ENCODE data around the gene TMA7.

Gene TMA7

GRCh38 chr3:48423241-48423882 is 16.7 kb upstream of the TMA7 start:
- DNase-seq (ENCODE audit: low spot score): no peak

- DNase-seq (ENCODE audit: low spot score): no peak
Measured at GRCh38 chr3:48423883-48424695, 16.0 kb upstream of the TMA7 start.

GRCh38 chr3:48425281-48425812 is 14.7 kb upstream of the TMA7 start:
- DNase-seq (ENCODE audit: low spot score): no peak

- DNase-seq (ENCODE audit: low spot score): no peak
Measured at GRCh38 chr3:48426401-48426909, 13.6 kb upstream of the TMA7 start.

GRCh38 chr3:48426944-48427629 is 13.0 kb upstream of the TMA7 start:
- DNase-seq (ENCODE audit: low spot score): no peak

GRCh38 chr3:48427630-48427962 is 12.5 kb upstream of the TMA7 start:
- DNase-seq (ENCODE audit: low spot score): no peak

- DNase-seq (ENCODE audit: low spot score): no peak
Measured at GRCh38 chr3:48428088-48428571, 11.9 kb upstream of the TMA7 start.

- no peak for DNase-seq (ENCODE audit: low spot score)
Measured at GRCh38 chr3:48428572-48429316, 11.3 kb upstream of the TMA7 start.

- DNase-seq (ENCODE audit: low spot score): no peak
Measured at GRCh38 chr3:48429317-48429959, 10.6 kb upstream of the TMA7 start.

- no peak for DNase-seq (ENCODE audit: low spot score)
Measured at GRCh38 chr3:48429960-48430707, 9.9 kb upstream of the TMA7 start, which contains the start of gene PLXNB1. Gene PLXNB1, minus strand, starts transcription at chr3:48430086. Its CDS starts 5,475 bp downstream, at chr3:48424611.

GRCh38 chr3:48430708-48431101 is 9.4 kb upstream of the TMA7 start:
- no peak for DNase-seq (ENCODE audit: low spot score)

- no peak for DNase-seq (ENCODE audit: low spot score)
Measured at GRCh38 chr3:48431224-48432029, 8.6 kb upstream of the TMA7 start.

- no peak for DNase-seq (ENCODE audit: low spot score)
Measured at GRCh38 chr3:48432411-48433371, 7.4 kb upstream of the TMA7 start.

- DNase-seq (ENCODE audit: low spot score): no peak
Measured at GRCh38 chr3:48433472-48434118, 6.5 kb upstream of the TMA7 start.

- DNase-seq (ENCODE audit: low spot score): no peak
Measured at GRCh38 chr3:48434591-48435222, 5.3 kb upstream of the TMA7 start.

GRCh38 chr3:48435223-48435595 is 4.8 kb upstream of the TMA7 start:
- DNase-seq (ENCODE audit: low spot score): no peak

GRCh38 chr3:48435774-48436476 is 4.1 kb upstream of the TMA7 start:
- DNase-seq (ENCODE audit: low spot score): peak; percentile 89

Measured in activated CD4-positive, alpha-beta T cell treated with anti-CD3 and anti-CD28 coated beads, Interleukin-2, Interleukin-4, amounts not matched to agents 100 ng/mL and 50 ng/mL, durations not matched to agents 16 hours and 8 hours (primary cell).